Endothelial cell of umbilical vein (primary cell): ENCODE results near the gene KBTBD13.

ENCODE experiments used
- FOS ChIP-seq: IDR thresholded peaks from 2 replicates; pipeline ENCODE4 v1.6.1; 2011; ENCODE audit warnings: mild to moderate bottlenecking, low read length, moderate library complexity, borderline replicate concordance; ENCODE audit not compliant: insufficient read depth
- MAX ChIP-seq: IDR thresholded peaks from 2 replicates; pipeline ENCODE4 v1.6.1; 2011; ENCODE audit not compliant: insufficient read depth, insufficient read length
- POLR2A ChIP-seq: IDR thresholded peaks from 2 replicates; pipeline ENCODE4 v1.6.1; 2012; ENCODE audit warnings: low read depth, mild to moderate bottlenecking, control low read depth, low read length
- POLR2AphosphoS5 ChIP-seq: IDR thresholded peaks from 2 replicates; pipeline ENCODE4 v1.6.1; 2012; ENCODE audit warnings: low read depth, mild to moderate bottlenecking, control low read depth, low read length, moderate library complexity; ENCODE audit not compliant: insufficient read depth
- TF ChIP-seq, protein P1 (sequence below), 2 donors: IDR thresholded peaks; 1 replicate in 1 of 2; 2 replicates in 1 of 2; pipeline ENCODE4 v1.5.1; 2011; ENCODE audit warnings: low read length in 2 of 2, mild to moderate bottlenecking in 2 of 2, moderate library complexity in 2 of 2, control low read depth in 1 of 2, inconsistent platforms in 1 of 2, low read depth in 1 of 2; ENCODE audit not compliant: insufficient read depth in 1 of 2; ENCODE audit errors: extremely low read depth in 1 of 2

- TF ChIP-seq POLR2A (no peak), FOS (no peak), POLR2AphosphoS5 (no peak), MAX (no peak)
- TF ChIP-seq, protein P1, sequence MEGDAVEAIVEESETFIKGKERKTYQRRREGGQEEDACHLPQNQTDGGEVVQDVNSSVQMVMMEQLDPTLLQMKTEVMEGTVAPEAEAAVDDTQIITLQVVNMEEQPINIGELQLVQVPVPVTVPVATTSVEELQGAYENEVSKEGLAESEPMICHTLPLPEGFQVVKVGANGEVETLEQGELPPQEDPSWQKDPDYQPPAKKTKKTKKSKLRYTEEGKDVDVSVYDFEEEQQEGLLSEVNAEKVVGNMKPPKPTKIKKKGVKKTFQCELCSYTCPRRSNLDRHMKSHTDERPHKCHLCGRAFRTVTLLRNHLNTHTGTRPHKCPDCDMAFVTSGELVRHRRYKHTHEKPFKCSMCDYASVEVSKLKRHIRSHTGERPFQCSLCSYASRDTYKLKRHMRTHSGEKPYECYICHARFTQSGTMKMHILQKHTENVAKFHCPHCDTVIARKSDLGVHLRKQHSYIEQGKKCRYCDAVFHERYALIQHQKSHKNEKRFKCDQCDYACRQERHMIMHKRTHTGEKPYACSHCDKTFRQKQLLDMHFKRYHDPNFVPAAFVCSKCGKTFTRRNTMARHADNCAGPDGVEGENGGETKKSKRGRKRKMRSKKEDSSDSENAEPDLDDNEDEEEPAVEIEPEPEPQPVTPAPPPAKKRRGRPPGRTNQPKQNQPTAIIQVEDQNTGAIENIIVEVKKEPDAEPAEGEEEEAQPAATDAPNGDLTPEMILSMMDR (IDR thresholded peaks at IDR 0.05; ENCODE audit: extremely low read depth in 1 of 2, insufficient read depth in 1 of 2, low read depth in 1 of 2, low read length in 2 of 2), result no peak
Measured at GRCh38 chr15:65066635-65067316, 9.8 kb upstream of the KBTBD13 start.
